SKM-1 treated with dmso at 0.1 percent for 144 hours (cell line): ENCODE data around the gene BRF1.

Experiments
- DNase-seq: peaks from one replicate; lab custom pipeline; 2025; ENCODE audit not compliant: unreplicated experiment; lab: John Stamatoyannopoulos, UW

BRF1 gene

DNA sequence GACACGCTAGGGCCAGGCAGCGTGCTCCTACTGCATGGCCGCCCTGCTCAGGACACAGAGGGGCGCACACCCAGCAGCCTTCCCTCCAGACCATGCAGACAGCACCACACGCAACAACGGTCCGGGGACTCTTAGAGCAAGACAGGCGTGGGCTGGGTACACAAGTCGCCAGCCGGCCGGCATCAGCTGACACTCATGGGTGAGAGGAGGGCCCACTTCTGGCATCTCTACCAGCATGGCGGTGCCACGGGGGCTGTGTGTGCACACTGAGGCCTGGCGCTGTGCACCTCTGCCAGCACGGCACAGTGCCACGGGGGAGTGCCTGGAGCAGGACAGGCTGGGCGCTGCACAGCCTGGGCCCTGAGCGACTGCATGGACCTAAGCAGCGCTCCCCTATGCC, 59.2 kb downstream of the BRF1 start:
- no peak for DNase-seq

DNA sequence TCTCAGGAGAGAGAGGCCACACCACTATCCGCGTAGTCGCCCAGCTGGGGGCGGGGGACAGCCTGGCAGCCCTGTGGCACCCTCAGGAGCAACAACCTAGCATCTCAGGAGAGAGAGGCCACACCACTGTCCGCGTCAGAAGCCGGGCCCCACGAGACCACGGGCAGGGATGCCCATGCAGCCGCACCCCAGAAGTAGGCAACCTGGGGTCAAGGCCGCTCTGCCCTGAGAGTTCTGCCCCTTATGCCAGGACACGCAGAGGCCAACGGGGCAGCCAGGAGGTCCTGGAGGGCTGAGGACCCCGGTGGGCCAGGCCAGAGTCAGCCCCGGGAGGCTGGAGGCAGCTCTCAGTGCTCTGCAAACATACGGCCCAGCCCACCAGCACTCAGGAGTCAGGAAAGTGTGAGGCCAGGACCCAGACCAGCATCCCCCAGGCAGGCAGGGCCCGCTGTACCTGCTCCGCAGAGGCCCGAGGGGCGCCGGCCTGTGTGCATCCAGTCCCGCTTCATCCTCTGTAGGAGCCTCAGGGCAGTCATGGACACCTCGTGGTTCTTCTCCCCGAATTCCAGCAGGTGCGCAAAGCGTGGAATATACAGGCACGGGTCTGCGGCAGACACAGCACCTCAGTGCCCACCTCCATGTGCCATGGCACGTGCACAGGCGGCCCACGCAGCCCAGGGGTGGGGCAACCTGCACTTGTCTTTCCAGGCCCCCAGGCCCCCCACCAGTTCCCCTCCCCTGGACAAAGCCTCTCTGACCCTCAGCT, 59.8 kb downstream of the BRF1 start:
- DNase-seq = no peak

DNA sequence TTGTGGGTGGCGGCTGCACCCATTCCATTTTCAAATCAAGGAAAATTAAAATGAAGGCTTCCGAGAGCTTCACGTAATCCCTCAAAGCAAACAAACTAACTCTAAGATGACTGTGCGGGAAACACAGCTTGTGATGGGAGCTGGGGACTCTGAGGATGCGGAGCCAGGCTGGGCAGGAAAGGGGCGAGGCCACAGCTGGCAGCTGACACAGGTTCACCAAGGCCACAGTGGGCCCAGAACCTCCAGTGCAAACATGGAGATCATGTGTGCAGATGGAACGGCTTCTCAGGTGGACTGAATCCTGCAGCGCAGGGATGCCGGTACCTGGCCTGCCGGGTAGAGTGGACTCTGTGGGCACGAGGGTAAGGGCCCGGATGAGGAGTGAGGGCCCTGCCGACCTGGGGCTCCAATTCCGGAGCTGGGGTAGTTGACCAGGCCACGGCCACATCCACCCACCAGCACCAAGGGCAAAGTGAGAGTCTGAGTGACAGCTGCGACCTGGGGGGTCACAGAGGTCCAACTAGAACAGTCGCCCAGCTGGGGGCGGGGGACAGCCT, 71.6 kb downstream of the BRF1 start:
- DNase-seq = no peak

DNA sequence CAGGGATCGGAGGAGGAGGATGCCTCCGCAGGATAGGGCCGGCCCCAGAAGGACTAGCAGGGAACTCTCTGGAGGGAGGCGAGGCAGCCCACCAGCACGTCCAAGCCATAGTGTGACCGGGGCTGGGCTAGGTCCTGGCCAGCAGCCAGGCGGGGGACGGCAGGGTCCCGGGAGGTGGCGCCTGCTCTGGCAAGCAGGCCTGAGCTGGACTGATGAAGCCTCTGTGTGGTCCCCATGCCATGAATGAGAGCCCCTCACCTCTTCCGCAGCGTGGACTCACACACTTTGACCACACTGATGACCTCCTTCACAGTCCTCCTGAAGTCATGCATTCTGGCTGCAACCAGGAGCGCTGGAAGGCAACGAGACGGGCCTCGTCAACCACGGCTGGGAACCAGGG, 72.2 kb downstream of the BRF1 start:
- DNase-seq = no peak

DNA sequence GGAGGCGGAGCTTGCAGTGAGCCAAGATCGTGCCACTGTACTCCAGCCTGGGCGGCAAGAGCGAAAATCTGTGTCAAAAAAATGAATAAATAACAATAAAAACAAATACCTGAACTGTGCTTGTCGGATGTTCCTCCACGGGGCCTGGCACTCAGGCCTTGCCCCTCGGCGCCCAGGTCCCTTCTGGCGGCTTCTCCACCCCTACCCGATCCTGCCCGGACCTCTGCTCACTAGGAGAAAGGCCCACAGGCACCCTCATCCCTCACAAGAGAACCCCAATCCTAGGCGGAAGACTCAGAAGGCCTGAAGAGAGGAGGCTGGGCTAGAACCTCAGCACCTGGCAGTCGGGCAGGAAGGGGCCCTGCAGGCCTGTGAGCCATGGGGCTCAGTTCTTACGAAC, 73.5 kb downstream of the BRF1 start:
- DNase-seq = no peak

DNA sequence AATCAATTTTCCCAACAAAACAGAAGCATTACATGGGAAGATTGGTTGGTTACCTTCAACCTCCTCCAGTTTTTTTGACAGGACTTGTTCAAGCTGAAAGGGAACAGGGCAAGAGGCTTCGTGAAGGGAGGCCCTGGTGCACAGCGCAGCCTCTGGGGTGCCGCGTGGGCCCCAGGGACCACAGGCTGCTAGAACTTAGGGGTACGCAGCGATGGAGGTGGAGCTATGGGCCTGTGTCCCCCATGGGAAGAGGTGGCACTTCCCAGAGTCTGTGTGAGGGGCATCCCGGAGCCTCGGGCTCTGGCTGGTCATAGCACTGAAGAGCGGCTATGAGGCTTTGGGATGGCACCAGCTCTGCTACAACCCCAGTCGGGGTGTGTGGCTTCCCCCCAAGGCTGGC, 74.6 kb downstream of the BRF1 start:
- no peak for DNase-seq

DNA sequence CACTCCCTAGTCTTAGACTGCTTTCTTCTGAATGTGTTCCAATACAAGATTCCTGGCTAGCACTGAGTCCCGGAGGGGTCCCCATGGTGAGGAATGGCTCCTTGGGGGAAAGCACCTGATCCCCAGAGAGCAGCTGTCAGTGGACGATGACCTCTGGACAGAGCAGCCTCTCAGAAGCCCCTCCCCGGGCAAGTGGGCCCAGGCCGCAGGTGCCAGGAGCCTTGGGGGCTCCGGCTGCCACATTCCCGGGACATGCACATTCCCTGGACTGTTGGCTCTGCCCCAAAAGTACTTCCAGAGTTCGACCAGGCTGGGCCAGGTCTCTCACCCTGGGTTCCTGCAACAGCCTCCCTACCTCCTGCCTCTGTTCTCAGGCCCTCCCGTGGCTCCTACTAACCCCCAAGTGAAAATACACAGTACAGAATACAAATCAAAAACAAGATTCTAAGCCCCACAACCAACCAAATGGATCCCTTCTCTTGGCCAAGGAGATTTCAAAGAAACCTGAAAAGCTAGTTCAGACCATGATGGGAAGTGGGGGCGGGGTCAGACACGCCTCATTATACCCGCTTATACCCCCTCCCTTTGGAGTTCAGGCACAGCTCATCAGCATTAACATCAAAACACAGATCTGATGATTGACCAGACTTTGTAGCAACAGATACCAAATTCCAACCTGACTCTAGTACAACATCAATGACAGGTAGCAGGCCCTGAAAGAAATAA, 75.8 kb downstream of the BRF1 start:
- no peak for DNase-seq

DNA sequence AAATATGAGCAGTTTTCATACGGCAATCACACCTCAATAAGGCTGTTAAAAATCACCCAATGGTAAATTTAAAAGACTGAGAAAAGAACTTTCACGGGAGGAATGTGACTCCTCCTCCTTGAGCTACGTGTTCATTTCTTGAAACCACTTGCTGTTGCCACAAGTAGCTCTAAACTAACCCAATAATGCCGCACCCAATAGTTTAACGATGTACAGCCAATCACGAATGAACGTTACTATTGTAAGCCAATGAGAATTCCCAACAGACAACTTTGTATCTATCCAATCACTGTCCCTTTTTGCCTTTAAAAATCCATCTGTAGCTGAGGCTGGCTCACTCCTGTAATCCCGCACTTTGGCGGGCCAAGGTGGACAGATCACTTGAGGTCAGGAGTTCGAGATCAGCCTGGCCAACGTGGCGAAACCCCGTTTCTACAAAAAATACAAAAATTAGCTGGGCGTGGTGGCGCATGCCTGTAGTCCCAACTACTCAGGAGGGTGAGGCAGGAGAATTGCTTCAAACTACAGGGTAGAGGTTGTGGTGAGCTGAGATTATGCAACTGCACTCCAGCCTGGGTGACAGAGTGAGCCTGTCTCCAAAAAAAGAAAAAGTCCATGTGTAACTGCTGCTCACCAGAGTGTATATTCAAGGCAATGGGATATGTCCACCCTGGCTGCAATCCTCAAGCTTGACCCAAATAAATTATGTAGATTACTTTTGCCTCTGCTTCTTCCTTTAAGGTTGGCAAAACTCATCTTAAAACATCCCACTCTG, 76.8 kb downstream of the BRF1 start:
- no peak for DNase-seq

DNA sequence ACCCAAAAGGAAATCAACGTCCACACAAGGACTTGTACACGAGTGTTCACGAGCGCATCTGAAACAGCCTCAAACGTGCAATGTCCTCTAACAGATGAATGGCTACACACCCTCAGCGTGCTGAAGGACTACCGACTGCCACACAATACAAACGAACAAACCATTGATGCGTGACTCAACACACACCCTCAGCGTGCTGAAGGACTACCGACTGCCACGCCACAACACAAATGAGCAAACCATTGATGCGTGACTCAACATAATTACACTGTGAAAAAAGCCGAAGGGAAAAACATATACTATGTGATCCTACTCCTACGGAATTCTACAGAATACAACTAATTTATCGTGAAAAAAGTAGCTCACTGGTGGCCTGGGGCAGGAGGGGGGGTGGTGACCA, 77.5 kb downstream of the BRF1 start:
- no peak for DNase-seq

DNA sequence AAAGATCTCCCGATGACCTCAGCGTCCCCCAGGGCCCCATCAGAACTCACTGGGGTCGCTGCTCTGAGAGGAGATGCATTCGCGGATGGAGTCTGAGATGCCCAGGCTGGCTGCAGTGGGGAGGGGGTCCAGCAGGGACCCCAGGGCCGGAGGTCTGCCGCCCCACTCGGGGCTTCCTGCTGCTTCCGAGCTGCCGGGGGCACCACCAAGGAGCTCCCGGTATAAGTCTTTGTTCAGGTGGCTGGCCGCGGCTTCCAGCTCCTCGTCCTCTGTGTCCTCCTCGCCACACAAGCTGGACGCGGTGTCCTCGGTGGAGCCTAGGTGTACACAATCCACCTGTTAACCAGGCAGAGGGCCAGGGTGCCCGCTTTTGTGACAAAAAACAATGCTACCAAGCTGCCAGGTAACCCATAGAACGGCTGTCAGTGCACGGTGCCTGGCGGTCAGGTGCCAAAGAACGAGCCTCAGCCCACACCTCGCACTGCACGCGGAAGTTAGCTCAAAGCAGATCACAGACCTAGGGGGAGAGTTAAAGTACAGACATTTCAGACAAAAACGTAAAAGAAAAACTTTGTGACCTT, 79.1 kb downstream of the BRF1 start:
- no peak for DNase-seq

DNA sequence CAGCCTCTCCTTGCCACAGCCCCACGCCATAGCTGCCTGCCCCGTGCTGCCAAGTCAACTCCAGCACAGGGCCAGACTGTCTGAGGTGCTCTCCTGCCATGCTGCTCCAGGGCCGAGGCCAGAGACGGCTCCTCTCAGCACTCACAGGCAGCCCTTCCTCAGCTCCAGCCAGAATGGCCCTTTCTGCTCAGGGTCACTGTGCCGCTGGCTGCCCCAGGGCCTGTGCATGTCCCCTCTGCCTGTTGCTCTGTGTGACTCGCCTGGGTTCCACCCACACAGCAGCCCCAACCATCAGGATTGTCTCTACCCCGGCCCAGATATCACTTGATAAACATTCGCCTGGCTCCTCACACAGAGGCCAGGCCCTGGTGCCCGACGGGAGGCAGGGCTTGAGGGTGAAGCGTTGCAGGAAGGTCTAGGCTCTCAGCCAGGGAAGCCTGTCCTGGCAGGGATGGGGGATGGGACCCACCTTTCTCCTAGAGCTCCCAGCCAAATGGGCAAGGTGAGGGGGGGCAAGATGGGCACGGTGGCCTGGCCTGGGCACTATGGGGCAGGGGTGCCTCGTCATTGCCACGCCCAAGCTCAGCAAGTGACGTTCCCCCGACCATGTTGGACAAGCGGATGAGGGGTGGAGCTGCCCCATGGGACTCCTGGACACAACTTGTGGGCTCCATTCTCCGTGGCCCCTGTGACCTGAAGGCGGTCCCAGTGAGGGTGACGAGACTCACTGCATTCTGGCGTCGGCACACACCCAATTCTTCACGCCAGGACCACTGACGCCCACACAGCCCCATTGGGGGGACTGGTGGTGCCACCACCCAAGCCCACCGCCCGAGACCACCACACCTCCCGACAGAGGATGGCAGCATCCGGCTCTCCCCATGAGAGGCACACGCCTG, 79.9 kb downstream of the BRF1 start:
- DNase-seq = no peak

DNA sequence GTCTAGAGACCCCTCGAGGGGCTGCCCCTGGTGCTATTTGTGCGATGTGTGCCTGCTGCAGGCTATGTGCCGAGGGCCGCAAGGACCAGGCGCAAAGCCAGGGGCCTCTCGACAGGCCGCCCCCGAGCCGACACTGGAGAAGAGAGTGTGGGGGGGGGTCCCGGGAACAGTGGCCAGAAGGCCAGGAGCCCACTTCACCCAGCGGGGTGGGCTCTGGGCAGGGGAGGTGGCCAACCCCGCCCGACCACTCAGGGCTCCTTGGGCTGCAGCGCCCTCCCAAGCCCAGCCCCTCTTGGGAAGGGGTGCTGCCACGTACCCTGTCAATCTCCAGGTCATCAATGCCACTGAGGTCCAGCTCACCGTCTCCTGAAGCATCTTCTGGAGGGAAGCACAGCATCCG, 81.0 kb downstream of the BRF1 start:
- DNase-seq = no peak

DNA sequence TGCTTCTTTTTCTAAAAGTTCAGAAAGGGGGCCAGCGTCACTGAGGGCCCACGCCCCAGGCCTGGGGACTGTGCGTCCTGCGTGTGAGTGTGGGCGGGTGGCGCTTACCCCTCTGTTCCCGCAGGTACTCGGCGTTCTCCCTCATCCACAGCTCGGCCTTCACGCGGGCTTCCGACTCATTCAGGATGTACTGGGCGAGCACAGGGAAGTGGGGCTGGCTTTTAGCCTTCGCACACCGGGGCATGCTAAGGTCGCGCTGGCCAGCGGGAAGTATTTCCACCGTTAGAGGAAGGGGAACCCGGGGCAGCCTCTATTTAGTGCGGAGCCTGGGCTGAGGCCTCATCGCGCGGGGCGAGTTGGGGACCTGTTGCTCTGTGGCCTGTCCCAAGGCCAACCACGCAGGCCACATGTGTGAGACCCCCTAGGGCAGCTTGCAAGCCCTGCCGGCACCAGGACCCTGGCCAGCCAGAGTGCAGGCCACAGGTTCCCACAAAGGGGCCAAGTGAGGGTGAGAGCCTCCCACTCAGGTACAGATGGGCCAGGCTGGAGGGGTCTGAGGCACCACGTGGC, 81.7 kb downstream of the BRF1 start:
- DNase-seq = no peak

DNA sequence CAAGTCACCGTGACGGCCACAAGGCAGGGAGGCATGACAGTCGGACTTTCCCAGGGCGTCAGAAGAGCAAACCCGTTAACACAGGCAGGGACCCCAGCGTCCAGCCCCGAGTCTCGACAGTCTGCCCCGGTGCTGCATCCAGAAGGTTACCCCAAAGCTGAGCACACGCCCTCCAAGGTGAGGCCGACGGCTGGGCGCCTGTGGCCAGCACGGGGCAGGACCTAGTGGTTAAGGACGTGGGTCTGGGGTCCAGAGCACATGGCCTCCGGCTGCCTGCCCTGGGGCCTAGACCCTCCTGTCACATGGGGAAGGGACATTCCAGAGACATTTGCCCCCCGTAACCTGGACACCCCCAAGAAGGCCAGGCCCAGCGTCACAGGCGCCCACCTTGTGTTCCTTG, 82.2 kb downstream of the BRF1 start:
- DNase-seq = no peak

DNA sequence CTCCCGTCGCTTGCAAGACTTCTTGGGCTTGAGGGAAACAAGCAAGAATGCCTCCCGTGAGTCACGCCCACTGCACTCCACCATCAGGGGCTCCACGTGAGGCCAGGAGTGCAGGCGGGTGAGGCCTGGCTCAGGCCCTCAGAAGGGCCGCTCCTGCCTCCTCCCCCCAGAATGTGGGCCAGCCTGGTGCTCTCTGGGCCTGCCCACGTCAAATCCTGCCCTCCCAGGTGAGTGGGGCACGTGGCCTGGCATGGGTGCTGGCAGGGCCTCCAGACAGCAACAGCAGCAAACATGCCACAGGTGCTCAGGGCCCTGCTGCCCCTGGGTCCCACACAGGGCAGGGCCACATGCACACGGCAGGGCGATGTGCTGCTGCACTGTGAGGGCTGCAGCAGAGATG, 83.0 kb downstream of the BRF1 start:
- DNase-seq = no peak

DNA sequence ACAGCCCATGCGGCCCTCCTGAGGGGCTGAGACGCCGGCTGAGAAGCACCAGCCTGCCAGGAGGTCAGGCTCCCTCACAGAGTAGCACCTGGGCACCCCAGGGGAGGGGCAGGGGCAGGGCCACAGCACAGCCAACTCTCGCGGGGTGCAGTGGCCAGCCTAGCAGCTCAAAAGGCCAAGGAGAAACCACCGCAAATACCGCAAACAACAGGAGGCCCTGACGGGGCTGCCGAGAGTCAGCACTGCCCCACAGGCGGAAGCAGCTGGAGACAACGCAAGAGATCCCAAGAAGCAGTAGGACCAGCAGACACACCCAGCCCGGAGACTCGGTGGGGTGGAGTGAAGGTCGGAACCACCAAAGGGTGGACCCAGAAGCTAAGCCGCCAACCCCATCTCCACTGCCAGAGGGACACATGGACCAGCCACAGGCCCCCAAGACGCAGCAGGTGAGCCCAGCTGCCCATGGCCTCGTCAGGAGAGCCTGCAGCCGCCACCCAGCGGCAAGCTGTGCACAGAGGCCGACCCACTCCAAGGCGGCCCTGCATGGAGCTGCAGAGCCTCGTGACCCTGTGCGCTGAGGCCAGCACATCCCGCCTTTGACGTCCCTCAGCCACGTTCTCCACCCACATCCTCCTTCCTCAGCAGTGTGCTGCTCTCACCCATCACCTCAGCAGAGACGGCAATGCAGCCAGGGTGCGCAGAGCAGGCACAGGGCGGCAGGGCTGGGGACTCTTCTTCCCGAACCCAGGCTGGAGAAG, 84.1 kb downstream of the BRF1 start:
- no peak for DNase-seq

DNA sequence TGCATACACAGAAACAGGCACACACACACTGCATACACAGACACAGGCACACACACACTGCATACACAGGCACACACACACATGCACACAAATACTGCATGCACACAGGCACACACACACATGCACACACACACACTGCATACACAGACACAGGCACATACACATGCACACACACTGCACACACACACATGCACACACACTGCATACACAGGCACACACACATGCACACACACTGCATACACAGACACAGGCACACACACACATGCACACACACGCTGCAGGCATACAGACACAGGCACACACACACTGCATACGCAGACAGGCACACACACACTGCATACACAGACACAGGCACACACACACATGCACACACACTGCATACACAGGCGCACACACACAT, 85.2 kb downstream of the BRF1 start:
- DNase-seq = no peak

DNA sequence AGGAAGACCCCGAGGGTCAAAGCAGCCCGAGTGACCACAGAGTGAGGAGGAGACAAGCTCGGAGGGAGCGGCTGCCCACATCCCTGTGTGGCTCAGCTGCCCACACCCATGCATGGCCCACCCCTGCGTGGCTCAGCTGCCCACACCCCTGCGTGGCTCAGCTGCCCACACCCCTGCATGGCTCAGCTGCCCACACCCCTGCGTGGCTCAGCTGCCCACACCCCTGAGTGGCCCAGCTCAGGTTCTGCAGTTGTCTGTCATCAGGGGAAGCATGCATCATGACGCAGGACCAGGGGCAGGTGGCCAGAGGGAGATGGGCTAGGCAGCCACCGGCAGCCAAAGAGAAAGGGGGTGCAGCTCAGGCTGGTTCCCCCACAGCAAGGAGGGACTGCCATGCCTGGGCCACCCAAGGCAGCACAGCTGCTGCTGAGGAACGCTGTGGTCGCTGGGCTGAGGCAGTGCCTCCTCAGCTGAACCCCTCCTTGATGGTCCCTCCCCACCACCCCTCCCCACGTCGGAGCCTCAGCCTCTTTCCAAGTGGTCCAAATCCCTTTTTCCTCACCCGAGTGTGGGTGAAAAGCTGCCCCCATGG, 86.4 kb downstream of the BRF1 start:
- no peak for DNase-seq

DNA sequence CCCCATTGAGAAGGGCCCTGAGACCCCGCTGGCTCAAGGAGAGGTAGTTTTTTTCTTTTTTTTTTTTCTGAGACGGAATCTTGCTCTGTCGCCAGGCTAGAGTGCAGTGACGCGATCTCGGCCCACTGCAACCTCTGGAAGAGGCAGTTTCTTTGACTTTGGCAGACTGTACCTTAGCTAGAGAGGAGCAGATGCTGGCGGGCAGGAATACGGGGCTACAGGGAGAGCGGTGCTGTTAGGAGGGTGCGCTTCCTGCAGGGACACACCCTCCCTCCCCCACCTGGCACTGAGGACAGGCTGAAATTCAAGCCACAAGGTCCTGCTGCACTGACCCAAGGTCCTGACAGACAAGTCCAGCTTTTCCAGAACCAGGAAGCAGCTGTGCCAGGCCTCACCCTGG, 87.4 kb downstream of the BRF1 start:
- no peak for DNase-seq
